Upper lobe of left lung (tissue), 4 donors: ENCODE results near the gene SLC48A1.

Experiments used
- EP300 ChIP-seq, 4 donors: sonication (generic); formaldehyde crosslinking; IDR thresholded peaks; one replicate each; pipeline ENCODE4 v1.5.1; 2017; ENCODE audit warnings: antibody characterized with exemption in 4 of 4, control low read depth in 2 of 4
- POLR2A ChIP-seq, 4 donors: fragments of 450-650 bp; IDR thresholded peaks; one replicate each; pipeline ENCODE4 v1.5.1; 2016 to 2017; ENCODE audit warnings: antibody characterized with exemption in 4 of 4, mild to moderate bottlenecking in 2 of 4
- TF ChIP-seq, protein P1 (sequence below), 6 experiments: fragments of 450-650 bp in 4 of 6; fragments of 200-600 bp in 2 of 6; sonication (generic) in 2 of 6; IDR thresholded peaks; one replicate each; pipeline ENCODE4 v1.5.1; 2016 to 2019; ENCODE audit warnings: antibody characterized with exemption in 6 of 6

DNA sequence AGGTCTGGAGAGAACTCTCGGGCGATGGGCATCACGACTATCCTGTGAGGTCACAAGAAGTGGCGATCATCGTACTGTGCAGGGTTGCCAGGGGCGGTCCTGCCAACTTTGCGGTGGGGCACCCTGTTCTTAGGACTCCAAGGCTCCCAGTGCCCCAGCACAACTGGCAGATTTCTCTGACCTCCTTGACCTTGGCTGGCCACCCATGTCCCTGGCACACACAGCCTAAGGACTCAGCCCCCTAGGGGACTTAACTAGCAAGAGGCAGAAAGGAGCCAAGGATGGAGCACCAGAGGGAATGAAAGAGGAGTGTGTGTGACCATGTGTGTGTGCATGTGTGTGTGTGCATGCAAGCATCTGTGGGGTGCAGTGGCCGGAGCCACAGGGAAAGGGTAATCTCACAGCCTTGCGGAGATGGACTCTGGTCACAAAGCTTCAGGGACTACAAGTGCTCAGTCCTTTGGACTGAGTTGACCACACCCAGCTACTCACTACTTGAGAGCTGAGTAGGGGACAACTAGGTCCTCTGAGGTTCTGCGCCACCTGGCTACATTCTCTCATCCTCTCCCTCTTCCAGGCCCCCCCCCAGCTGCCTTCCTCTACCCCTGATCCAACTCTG, 13.7 kb downstream of the SLC48A1 start:
- TF ChIP-seq EP300 (IDR thresholded peaks at IDR 0.05) (no peak), POLR2A (IDR thresholded peaks at IDR 0.05) (no peak)
- TF ChIP-seq, protein P1, sequence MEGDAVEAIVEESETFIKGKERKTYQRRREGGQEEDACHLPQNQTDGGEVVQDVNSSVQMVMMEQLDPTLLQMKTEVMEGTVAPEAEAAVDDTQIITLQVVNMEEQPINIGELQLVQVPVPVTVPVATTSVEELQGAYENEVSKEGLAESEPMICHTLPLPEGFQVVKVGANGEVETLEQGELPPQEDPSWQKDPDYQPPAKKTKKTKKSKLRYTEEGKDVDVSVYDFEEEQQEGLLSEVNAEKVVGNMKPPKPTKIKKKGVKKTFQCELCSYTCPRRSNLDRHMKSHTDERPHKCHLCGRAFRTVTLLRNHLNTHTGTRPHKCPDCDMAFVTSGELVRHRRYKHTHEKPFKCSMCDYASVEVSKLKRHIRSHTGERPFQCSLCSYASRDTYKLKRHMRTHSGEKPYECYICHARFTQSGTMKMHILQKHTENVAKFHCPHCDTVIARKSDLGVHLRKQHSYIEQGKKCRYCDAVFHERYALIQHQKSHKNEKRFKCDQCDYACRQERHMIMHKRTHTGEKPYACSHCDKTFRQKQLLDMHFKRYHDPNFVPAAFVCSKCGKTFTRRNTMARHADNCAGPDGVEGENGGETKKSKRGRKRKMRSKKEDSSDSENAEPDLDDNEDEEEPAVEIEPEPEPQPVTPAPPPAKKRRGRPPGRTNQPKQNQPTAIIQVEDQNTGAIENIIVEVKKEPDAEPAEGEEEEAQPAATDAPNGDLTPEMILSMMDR (IDR thresholded peaks at IDR 0.05): no peak
